Activated CD8-positive, alpha-beta memory T cell treated with anti-CD3 and anti-CD28 coated beads for 4 hours (primary cell): ENCODE results near the gene SPOP.
A peak's percentile ranks its signal among the peaks of the same experiment; 100 is the strongest.
"Not testable (repeated sequence)": the region's sequence is repeated elsewhere in the genome, so short reads cannot be mapped to it uniquely, and the experiment has no call there.

Experiments
- DNase-seq, 2 donors: peaks; one replicate each; pipeline ENCODE4 v3.0.0-alpha.2; 2020; ENCODE audit warnings: low read depth in 2 of 2

Gene SPOP

GRCh38 chr17:49677933-49678847, at the start of gene SPOP:
TSS of gene SPOP (minus strand) at chr17:49678097. CDS start at chr17:49622810, 55,287 bp downstream.
- DNase-seq, result peak; percentile 98 to 99

GRCh38 chr17:49727380-49727779, 49.5 kb upstream of the SPOP start:
- no peak for DNase-seq

GRCh38 chr17:49725452-49726130, 47.7 kb upstream of the SPOP start:
- DNase-seq, result no peak

- DNase-seq, result not testable (repeated sequence)
Observed at GRCh38 chr17:49724552-49724951, 46.7 kb upstream of the SPOP start.

GRCh38 chr17:49723423-49723822, 45.5 kb upstream of the SPOP start:
- DNase-seq, result no peak

GRCh38 chr17:49722066-49722465, 44.2 kb upstream of the SPOP start:
- DNase-seq, result no peak

- DNase-seq, result no peak
Observed at GRCh38 chr17:49717371-49717861, 39.5 kb upstream of the SPOP start.

GRCh38 chr17:49716668-49717364, 38.9 kb upstream of the SPOP start:
- no peak for DNase-seq

GRCh38 chr17:49715717-49716279, 37.9 kb upstream of the SPOP start:
- DNase-seq, result no peak

GRCh38 chr17:49715216-49715615, 37.3 kb upstream of the SPOP start:
- DNase-seq, result no peak

GRCh38 chr17:49708515-49709183, 30.8 kb upstream of the SPOP start:
- no peak for DNase-seq

GRCh38 chr17:49707608-49708514, 30.0 kb upstream of the SPOP start, which contains the start of gene SLC35B1:
TSS of gene SLC35B1 (minus strand) at chr17:49707964. CDS start at chr17:49707833, 131 bp downstream.
- DNase-seq, result peak; percentile 94 to 98

GRCh38 chr17:49707246-49707607, 29.3 kb upstream of the SPOP start:
- no peak for DNase-seq

GRCh38 chr17:49705254-49705653, 27.4 kb upstream of the SPOP start:
- no peak for DNase-seq

- no peak for DNase-seq
Observed at GRCh38 chr17:49703557-49704277, 25.8 kb upstream of the SPOP start.

GRCh38 chr17:49700960-49701359, 23.1 kb upstream of the SPOP start:
- DNase-seq, result no peak

- DNase-seq, result no peak
Observed at GRCh38 chr17:49699966-49700575, 22.2 kb upstream of the SPOP start.

- DNase-seq, result no peak
Observed at GRCh38 chr17:49698005-49698404, 20.1 kb upstream of the SPOP start.

GRCh38 chr17:49696233-49696761, 18.4 kb upstream of the SPOP start:
- DNase-seq, result peak; percentile 66 to 72
